HepG2 (cell line): Measurements from ENCODE around the gene FITM2.
A peak's percentile ranks its signal among the peaks of the same experiment; 100 is the strongest.

Experiments used
- IRF1 ChIP-seq: sonication (generic); formaldehyde crosslinking; IDR thresholded peaks from 2 replicates; pipeline ENCODE4 v1.4.0; 2020; ENCODE audit warnings: low read depth, mild to moderate bottlenecking, missing genetic modification reagents
- MATR3 ChIP-seq: sonication (generic); formaldehyde crosslinking; IDR thresholded peaks from 2 replicates; pipeline ENCODE4 v1.4.0; 2020; ENCODE audit warnings: missing genetic modification reagents
- ZBTB21 ChIP-seq: sonication (generic); formaldehyde crosslinking; IDR thresholded peaks from 2 replicates; pipeline ENCODE4 v1.4.0; 2020; ENCODE audit warnings: missing genetic modification reagents

GRCh38 chr20:44302026-44302669 is 8.9 kb downstream of the FITM2 start:
- TF ChIP-seq ZBTB21 (no peak), MATR3 (CRISPR knock-in tag) (no peak), IRF1 (CRISPR knock-in tag) (0 out of 2 replicates have a peak, but pooled peaks have one; percentile 49)
